ENCODE data around the gene GPC6.
"Not testable (repeated sequence)": the region's sequence is repeated elsewhere in the genome, so short reads cannot be mapped to it uniquely, and the experiment has no call there.

The GPC6 gene

DNA sequence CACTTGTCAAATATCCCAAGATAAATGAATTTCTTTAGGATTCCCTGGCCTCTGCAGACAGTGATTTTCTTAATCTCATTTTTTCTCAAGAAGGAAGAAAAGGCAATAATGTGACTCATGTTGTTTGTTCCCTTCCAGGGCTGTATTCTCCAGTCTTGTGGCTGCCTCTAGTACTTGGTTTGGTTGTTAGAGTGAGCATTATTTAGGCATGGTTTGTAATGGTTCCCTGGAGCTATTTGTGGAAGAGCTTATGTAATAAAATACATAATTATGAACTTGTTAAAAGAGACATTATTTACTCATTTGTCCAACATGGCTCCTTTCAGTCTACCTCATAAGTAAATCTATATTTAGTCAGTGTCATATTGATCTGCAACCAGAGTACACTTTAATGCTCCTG is 982.5 kb downstream of the GPC6 start:
- Histone ChIP-seq H3K27me3 (ENCODE audit: insufficient read depth, low read depth) (no peaks in the 10 kb centered on the region), H3K36me3 (ENCODE audit: insufficient read depth) (no peaks in the 10 kb centered on the region), H3K79me2 (ENCODE audit: insufficient read depth, low read depth) (no peaks in the 10 kb centered on the region), H3K4me3 (IDR thresholded peaks at IDR 0.05; ENCODE audit: insufficient read depth, low read depth, low read length) (no peak overlapping the region), H3K4me1 (ENCODE audit: low read depth, poor library complexity, severe bottlenecking) (no peaks in the 10 kb centered on the region), H3K4me2 (no peak overlapping the region), H3K27ac (no peak overlapping the region), H2AFZ (ENCODE audit: low read depth) (no peak overlapping the region), H3K9ac (no peak overlapping the region), H4K20me1 (ENCODE audit: insufficient read depth) (no peaks in the 10 kb centered on the region)
- TF ChIP-seq, protein P1, sequence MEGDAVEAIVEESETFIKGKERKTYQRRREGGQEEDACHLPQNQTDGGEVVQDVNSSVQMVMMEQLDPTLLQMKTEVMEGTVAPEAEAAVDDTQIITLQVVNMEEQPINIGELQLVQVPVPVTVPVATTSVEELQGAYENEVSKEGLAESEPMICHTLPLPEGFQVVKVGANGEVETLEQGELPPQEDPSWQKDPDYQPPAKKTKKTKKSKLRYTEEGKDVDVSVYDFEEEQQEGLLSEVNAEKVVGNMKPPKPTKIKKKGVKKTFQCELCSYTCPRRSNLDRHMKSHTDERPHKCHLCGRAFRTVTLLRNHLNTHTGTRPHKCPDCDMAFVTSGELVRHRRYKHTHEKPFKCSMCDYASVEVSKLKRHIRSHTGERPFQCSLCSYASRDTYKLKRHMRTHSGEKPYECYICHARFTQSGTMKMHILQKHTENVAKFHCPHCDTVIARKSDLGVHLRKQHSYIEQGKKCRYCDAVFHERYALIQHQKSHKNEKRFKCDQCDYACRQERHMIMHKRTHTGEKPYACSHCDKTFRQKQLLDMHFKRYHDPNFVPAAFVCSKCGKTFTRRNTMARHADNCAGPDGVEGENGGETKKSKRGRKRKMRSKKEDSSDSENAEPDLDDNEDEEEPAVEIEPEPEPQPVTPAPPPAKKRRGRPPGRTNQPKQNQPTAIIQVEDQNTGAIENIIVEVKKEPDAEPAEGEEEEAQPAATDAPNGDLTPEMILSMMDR (conservative IDR thresholded peaks at IDR 0.05; ENCODE audit: low read depth, low read length), result no peak

DNA sequence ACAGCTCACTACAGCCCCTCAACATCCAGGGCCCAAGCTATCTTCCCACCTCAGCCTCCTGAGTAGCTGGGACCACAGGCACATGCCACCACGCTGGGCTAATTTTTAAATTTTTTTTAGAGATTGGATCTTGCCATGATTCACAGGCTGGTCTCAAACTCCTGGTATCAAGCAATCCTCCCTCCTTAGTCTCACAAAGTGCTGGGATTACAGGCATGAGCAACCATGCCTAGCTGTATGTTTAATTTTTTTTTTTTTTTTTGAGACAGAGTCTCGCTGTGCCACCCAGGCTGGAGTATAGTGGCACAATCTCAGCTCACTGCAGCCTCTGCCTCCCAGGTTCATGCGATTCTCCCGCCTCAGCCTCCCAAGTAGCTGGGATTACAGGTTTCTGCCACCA is 983.3 kb downstream of the GPC6 start:
- H2AFZ ChIP-seq (ENCODE audit: low read depth); H3K9ac ChIP-seq; H3K27ac ChIP-seq; H3K27me3 ChIP-seq (ENCODE audit: insufficient read depth, low read depth); H3K4me3 ChIP-seq (IDR thresholded peaks at IDR 0.05; ENCODE audit: insufficient read depth, low read depth, low read length); H3K4me2 ChIP-seq; H3K36me3 ChIP-seq (ENCODE audit: insufficient read depth); H3K79me2 ChIP-seq (ENCODE audit: insufficient read depth, low read depth); H3K4me1 ChIP-seq (ENCODE audit: low read depth, poor library complexity, severe bottlenecking); H4K20me1 ChIP-seq (ENCODE audit: insufficient read depth): not testable (repeated sequence)

DNA sequence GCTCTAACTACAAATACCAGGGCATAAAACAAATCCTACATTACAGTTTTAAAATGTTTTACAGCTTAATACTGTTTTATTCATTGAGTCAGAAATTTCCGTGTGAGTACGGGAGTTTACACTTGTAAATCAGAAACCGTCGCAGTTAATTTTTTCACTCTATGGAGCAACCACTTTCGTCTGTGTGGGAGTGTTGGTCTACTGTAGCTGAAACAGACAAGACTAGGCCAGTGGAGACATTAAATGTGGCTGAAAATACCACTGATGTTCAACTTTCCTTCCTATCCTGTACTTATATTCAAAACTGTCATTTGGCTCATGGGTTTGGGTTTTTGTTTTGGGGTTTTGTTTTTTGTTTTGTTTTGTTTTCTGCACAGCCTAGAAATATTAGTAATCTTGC is 984.2 kb downstream of the GPC6 start:
- no peak overlapping the region for H3K4me3 ChIP-seq (IDR thresholded peaks at IDR 0.05; ENCODE audit: insufficient read depth, low read depth, low read length)
- H3K27me3 ChIP-seq (ENCODE audit: insufficient read depth, low read depth), result no peaks in the 10 kb centered on the region
- no peak overlapping the region for H3K9ac ChIP-seq
- no peak overlapping the region for H3K4me2 ChIP-seq
- TF ChIP-seq, protein P1 (conservative IDR thresholded peaks at IDR 0.05; ENCODE audit: low read depth, low read length), result no peak
- no peak overlapping the region for H2AFZ ChIP-seq (ENCODE audit: low read depth)
- no peaks in the 10 kb centered on the region for H3K4me1 ChIP-seq (ENCODE audit: low read depth, poor library complexity, severe bottlenecking)
- H3K79me2 ChIP-seq (ENCODE audit: insufficient read depth, low read depth), result no peaks in the 10 kb centered on the region
- H3K27ac ChIP-seq, result no peak overlapping the region
- no peaks in the 10 kb centered on the region for H4K20me1 ChIP-seq (ENCODE audit: insufficient read depth)
- no peaks in the 10 kb centered on the region for H3K36me3 ChIP-seq (ENCODE audit: insufficient read depth)

DNA sequence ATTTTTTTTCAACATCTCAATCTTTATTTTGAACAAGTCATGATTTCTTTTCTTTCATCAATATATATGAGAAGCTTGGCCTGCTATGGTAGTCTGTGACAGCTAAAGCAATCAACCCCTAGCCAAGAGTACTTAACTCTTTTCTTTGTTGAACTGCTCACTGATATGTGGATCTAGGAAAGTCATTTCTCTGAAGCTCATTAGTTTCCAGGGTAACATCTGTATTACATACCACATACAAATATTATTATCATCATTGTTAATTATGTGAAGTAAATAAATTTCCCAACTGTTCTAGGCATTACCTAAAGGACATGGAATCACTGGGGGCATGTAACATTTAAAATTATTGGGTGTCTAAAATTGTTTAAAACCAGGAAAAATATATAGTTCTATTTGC is 985.6 kb downstream of the GPC6 start:
- Histone ChIP-seq H3K9ac (no peak overlapping the region), H2AFZ (ENCODE audit: low read depth) (no peak overlapping the region), H3K27ac (no peak overlapping the region), H4K20me1 (ENCODE audit: insufficient read depth) (no peaks in the 10 kb centered on the region), H3K4me3 (IDR thresholded peaks at IDR 0.05; ENCODE audit: insufficient read depth, low read depth, low read length) (no peak overlapping the region), H3K4me1 (ENCODE audit: low read depth, poor library complexity, severe bottlenecking) (no peaks in the 10 kb centered on the region), H3K4me2 (no peak overlapping the region), H3K36me3 (ENCODE audit: insufficient read depth) (no peaks in the 10 kb centered on the region), H3K79me2 (ENCODE audit: insufficient read depth, low read depth) (no peaks in the 10 kb centered on the region), H3K27me3 (ENCODE audit: insufficient read depth, low read depth) (no peaks in the 10 kb centered on the region)
- TF ChIP-seq, protein P1 (conservative IDR thresholded peaks at IDR 0.05; ENCODE audit: low read depth, low read length), result no peak

DNA sequence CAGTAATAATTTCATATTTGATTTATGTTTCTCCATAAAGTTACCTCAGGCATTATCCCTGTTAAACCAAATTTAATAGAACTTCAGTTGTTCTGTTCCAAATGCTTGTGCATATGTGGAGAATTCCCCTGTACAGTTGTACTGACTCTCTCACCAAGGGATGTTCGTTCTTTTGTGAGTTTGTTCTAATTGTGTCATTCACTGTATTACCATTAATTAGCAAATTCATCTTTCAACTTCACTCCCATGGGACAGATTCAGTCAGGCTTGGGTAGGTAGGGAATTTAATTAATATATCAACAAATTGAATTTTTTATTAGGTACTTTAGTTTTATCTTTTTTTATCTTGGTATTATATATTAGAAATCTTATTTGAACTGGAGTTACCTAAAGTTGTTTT is 987.5 kb downstream of the GPC6 start:
- H3K27ac ChIP-seq, result no peak overlapping the region
- H3K36me3 ChIP-seq (ENCODE audit: insufficient read depth), result no peaks in the 10 kb centered on the region
- H4K20me1 ChIP-seq (ENCODE audit: insufficient read depth), result no peaks in the 10 kb centered on the region
- H3K27me3 ChIP-seq (ENCODE audit: insufficient read depth, low read depth), result no peaks in the 10 kb centered on the region
- TF ChIP-seq, protein P1 (conservative IDR thresholded peaks at IDR 0.05; ENCODE audit: low read depth, low read length), result no peak
- no peak overlapping the region for H3K9ac ChIP-seq
- no peaks in the 10 kb centered on the region for H3K4me1 ChIP-seq (ENCODE audit: low read depth, poor library complexity, severe bottlenecking)
- no peak overlapping the region for H2AFZ ChIP-seq (ENCODE audit: low read depth)
- no peaks in the 10 kb centered on the region for H3K79me2 ChIP-seq (ENCODE audit: insufficient read depth, low read depth)
- no peak overlapping the region for H3K4me3 ChIP-seq (IDR thresholded peaks at IDR 0.05; ENCODE audit: insufficient read depth, low read depth, low read length)
- H3K4me2 ChIP-seq, result no peak overlapping the region
